ENCODE results near the gene ATOH8. TPM values are rescaled to one million over a fixed set of nuclear protein-coding genes. Genes with fewer than 3 reads are reported as not detected.

ATOH8 gene
- total RNA-seq, 1 donor: 1.3 TPM

DNA sequence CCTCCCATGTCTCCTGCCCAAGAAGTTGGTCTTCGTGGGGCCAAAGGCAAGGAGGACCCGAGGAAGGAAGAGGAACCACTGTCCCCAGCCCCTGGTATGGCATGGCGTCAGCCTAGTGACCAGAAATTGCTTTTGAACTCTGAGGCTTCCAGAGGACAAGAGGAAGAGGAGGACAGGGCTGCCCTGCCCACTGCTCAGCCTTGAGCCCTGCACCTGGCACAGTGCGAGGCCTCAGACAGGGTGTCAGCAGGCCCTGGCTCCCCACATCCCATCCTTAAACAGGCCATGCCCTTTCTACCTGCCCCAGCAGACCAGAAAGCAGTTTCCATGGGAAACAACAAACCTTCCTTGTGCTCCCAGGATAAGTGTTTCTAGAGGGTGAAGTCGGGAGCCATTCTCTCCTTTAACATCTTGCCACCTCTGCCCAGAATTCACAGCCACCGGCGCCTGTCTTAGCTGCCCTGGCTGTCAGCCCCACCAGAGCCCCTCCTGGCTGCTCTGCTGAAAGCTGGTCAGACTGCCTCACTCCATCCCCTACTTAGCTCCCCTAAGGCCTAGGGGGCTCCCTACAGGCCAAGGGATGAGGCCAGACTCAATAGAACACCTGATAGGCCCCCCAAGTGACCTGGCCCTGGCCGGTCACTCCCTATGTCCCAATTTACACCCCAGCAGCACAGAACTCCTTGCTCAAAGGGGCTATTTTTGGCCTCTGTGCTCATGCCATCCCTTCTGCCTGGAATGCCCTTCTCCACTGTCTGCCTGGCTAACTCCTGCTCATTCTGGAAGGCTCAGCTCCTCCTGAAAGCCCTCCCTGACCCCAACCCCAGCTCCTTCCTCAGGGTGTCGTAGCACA is 20.6 kb downstream of the ATOH8 start:
- H3K27me3 ChIP-seq (ENCODE audit: insufficient read depth, low read length): no peaks in the 10 kb centered on the region
- no peak overlapping the region for H3K4me3 ChIP-seq (ENCODE audit: low read length)
- H3K9me3 ChIP-seq (ENCODE audit: low read depth, low read length): no peaks in the 10 kb centered on the region
- peaks cover 13% of the 10 kb centered on the region for H3K4me1 ChIP-seq (ENCODE audit: insufficient read depth, low read length)

DNA sequence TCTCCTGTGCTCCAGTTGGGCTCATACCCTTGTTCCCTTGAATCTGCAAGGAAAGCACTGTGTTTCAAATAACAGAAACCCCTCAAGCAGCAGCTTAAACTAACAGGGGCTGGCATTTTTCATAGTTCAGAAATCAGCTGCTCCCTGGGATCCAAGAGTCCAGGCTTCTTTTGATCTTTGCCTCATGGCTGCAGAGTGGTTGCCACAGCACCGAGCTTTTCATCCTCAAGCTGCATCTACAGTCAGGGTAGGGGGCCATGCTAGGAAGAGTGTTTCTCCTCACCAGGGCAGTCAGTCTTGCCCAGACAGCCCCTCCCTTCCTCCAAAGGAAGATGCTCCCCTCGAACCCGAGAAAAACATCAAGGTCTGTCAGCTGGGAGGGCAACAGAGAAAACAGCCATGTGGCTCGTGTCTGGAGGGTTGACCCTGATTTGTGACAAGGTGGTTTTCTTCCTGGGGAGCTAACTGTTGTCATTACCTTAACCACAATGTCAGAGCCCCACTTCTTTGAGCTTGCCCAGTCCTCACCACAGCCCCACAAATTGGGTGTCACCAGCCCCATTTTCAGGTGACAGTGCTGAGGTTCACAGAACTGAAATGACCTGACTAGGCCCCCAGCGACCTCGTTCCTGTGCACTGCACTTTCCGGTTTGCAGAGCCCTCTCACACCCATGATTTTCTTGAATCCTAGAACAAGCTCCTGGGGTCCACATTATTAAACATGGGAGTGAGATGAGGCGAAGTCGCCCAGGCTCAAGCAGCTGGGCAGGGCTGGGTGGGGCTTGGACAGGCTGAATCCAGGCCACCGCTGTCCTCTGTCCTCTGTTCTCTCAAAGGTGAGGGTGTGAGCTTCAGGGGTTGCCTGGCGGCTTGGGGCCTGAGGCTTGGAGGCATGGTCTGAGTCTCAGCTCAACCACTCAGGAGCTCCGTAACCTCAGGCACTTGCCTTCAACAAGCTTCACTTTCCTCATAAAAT is 21.9 kb downstream of the ATOH8 start:
- Histone ChIP-seq H3K4me3 (ENCODE audit: low read length) (no peak overlapping the region), H3K27me3 (ENCODE audit: insufficient read depth, low read length) (no peaks in the 10 kb centered on the region), H3K4me1 (ENCODE audit: insufficient read depth, low read length) (peaks cover 18% of the 10 kb centered on the region)

DNA sequence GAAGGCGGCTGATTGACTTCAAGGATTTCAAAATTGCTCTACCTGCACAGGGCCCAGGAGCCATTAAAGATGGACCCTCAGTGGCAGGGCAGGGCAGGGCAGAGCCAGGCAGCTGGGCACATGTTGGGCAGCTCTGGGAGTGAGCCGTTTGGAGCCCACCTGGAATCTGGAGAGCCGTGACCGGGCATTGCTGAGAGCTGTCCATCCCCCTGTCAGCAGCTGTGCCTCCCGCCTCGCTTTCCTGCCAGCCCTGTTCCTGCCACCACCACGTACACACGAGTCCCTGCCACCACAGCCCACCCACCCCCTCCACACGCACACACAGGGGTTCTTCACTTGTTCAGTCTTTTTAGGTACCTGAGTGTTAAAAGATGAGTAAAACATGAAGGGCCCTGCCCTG is 22.9 kb downstream of the ATOH8 start:
- Histone ChIP-seq H3K9me3 (ENCODE audit: low read depth, low read length) (no peaks in the 10 kb centered on the region), H3K4me3 (ENCODE audit: low read length) (no peak overlapping the region), H3K4me1 (ENCODE audit: insufficient read depth, low read length) (peaks cover 15% of the 10 kb centered on the region), H3K27me3 (ENCODE audit: insufficient read depth, low read length) (no peaks in the 10 kb centered on the region)

More for the DNA sequence above, 21.9 kb downstream of the ATOH8 start:
- H3K9me3 ChIP-seq (ENCODE audit: low read depth, low read length): no peaks in the 10 kb centered on the region

DNA sequence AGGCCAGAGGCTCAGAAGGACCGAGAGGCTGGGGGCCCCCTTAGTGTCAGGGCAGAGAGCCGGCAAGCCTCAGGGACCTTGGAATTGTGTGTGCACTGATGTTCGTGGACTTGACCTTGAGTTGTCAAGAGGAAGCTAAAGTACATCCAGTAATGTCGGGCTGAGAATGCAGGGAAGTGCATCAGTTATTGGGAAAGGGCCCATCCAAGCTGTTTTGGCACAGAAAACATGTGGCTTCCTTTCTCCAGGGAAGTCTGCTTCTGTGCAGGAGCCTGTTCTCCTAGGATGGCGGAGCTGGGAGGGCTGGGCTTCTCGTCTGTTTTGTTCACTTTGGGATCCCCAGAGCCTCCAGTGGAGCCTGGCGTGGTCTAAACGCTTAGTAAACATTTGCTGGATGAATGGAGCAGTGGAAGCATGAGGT is 23.7 kb downstream of the ATOH8 start:
- Histone ChIP-seq H3K4me3 (ENCODE audit: low read length) (no peak overlapping the region), H3K27me3 (ENCODE audit: insufficient read depth, low read length) (no peaks in the 10 kb centered on the region), H3K9me3 (ENCODE audit: low read depth, low read length) (no peaks in the 10 kb centered on the region), H3K4me1 (ENCODE audit: insufficient read depth, low read length) (peaks cover 9% of the 10 kb centered on the region)

DNA sequence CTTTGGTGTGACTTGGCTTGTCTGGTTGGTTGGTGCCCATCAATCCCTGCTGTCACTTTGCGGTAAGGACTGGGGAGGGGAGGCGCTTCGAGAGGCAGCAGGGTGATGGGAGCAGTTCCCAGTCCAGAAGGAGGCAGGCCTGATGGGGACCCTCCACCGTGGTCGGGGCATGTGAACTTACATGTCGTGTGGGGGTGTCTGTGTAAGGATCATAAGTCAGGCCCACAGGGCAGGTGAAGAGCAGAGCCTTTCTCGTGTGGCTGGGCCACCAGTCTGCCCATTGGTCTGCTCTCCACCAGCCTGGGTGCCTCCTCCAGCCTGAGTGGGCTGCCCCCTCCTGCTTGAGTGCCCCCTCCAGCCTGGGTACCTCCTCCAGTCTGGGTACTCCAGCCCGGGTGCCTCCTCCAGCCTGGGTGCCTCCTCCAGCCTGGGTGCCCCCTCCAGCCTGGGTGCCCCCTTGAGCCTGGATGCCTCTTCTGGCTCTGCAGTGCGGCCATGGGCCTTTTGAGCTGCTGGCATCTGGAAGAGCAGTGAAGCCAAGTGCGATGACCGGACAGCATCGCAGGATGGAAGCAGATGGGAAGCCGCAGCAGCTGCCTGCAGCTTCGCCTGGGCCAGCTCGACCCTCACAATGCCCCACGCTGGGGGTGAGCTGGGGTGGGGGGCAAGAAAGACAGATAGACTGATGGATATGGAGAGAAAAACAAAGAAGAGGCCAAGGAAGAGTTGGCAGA is 25.0 kb downstream of the ATOH8 start:
- no peak overlapping the region for H3K4me3 ChIP-seq (ENCODE audit: low read length)
- H3K9me3 ChIP-seq (ENCODE audit: low read depth, low read length): no peaks in the 10 kb centered on the region
- H3K27me3 ChIP-seq (ENCODE audit: insufficient read depth, low read length): no peaks in the 10 kb centered on the region
- H3K4me1 ChIP-seq (ENCODE audit: insufficient read depth, low read length): peaks cover 9% of the 10 kb centered on the region

DNA sequence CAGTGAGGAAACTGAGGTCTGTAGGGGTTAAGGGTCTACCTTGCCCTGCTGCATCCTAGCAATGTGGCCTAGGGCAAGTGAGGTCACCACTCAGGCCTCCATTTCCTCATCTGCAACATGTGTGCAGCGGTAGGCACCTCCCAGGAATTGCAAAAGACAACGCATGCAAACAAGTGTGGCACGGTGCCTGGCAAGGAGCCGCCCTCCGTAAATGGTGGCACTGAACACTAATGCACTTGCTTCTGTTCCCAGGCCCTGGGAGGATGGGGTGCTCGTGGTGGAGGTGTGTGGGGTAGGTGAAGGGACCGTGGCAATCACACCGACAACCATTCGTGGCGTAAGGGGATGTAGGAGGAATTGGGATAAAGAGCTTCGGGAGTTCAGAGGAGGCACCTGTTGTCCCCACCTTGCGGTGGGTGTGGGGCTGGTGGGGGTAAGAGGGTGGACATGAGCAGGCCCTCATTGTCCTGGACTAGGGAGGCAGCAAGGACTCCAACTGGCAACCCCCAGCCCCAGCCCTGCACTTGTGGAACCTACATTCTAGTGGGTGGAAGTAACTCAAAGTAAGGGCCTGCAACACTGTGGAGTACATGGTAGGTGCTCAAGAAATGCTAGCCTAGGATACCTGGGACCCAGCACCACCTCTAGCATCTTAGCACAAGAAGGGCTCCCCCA is 26.0 kb downstream of the ATOH8 start:
- Histone ChIP-seq H3K9me3 (ENCODE audit: low read depth, low read length) (no peaks in the 10 kb centered on the region), H3K27me3 (ENCODE audit: insufficient read depth, low read length) (no peaks in the 10 kb centered on the region), H3K4me3 (ENCODE audit: low read length) (no peak overlapping the region), H3K4me1 (ENCODE audit: insufficient read depth, low read length) (peaks cover 12% of the 10 kb centered on the region)

DNA sequence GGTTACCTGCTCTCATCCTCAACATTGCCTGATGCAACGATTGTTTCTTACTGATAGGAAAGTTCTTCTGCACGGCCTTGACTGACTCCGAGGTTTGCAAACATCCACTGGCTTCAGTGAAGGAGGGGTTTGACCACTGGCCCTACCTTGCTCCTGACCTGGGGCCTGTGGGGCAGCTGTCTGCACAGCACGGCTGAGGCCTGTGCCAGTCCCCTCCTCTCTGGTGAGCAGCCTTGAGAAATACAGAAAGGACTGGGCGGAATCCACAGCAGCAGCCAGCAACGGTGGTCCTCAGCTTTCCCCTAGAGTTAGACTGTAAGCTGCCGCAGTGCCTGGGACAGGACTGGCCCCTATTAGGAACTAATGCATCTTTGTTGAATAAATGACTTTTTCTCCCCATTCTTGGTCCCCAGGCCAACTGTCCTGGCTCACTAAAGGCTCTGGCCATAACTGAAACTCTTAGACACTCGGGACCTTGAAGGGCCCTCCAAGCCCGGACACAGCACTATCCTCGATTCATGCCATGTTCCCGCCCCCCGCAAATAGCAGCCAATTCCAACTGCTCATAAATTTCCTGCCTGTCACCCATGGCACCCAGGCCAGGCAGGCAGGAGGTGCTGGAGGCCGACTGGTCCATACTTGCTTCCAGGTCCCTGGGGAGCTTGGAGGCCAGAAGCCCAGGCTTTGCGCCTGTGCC is 26.7 kb downstream of the ATOH8 start:
- H3K9me3 ChIP-seq (ENCODE audit: low read depth, low read length): no peaks in the 10 kb centered on the region
- no peak overlapping the region for H3K4me3 ChIP-seq (ENCODE audit: low read length)
- H3K27me3 ChIP-seq (ENCODE audit: insufficient read depth, low read length): no peaks in the 10 kb centered on the region
- peaks cover 16% of the 10 kb centered on the region for H3K4me1 ChIP-seq (ENCODE audit: insufficient read depth, low read length)

DNA sequence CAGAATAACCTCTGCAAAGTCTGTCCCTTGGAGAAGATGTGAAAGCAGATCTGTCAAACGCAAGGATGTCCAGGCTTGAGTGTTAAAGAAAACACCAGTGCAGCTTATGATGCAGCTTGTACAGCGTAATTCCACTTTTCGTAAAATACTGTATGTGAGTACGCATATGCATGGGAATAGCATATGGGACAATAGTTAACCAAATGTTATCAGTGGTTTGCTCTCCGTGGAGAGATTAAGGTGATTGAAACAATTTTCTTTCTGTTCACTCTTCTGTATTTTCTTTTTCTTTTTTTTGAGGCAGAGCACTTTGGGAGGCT is 27.2 kb downstream of the ATOH8 start:
- Histone ChIP-seq H3K4me3 (ENCODE audit: low read length) (no peak overlapping the region), H3K27me3 (ENCODE audit: insufficient read depth, low read length) (no peaks in the 10 kb centered on the region), H3K4me1 (ENCODE audit: insufficient read depth, low read length) (peaks cover 16% of the 10 kb centered on the region), H3K9me3 (ENCODE audit: low read depth, low read length) (no peaks in the 10 kb centered on the region)

DNA sequence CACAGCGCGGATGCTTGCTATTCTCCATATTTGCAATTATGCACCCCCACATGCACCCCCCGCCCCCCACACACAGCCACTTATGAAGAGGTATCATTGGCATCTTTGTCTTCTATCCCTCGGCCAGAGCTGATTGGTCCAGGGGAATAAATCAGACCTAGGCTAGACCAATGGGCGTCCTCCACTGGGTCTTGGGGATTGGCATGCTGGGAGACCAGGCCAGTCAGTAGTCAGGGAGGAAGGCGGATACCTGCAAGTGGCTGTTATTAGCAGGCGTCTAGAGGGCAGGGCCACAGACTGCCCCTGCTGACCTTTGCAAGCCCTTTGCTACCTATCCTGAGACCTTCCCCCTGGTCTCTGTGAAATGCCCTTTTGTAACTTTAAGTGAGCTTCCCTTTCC is 30.0 kb downstream of the ATOH8 start:
- H3K4me1 ChIP-seq (ENCODE audit: insufficient read depth, low read length): peaks cover 16% of the 10 kb centered on the region
- no peaks in the 10 kb centered on the region for H3K9me3 ChIP-seq (ENCODE audit: low read depth, low read length)
- no peaks in the 10 kb centered on the region for H3K27me3 ChIP-seq (ENCODE audit: insufficient read depth, low read length)
- no peak overlapping the region for H3K4me3 ChIP-seq (ENCODE audit: low read length)

DNA sequence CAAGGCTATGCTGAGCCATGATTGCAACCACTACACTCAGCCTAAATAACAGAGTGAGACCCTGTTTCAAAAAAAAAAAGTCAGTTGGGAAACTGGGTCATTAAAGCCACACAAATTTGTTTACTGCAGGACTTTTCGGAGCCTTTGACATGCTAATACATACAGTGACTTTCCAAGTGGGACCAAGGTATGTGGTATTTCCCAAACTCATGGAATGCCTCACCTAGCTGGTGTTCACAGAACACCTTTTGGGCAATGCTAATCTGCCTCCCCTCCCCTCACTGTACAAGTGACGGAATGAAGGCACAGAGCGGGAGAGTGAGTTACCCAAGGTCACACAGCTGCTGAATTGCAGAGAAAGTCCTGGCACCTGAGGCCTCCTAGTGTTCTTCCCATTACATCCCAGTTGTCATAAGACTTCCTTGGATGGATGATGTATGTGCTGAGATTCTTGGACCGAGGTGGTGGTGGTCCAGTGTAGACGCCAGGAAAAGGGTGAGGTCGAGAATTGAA is 30.7 kb downstream of the ATOH8 start:
- Histone ChIP-seq H3K4me3 (ENCODE audit: low read length) (no peak overlapping the region), H3K4me1 (ENCODE audit: insufficient read depth, low read length) (peaks cover 11% of the 10 kb centered on the region), H3K9me3 (ENCODE audit: low read depth, low read length) (no peaks in the 10 kb centered on the region), H3K27me3 (ENCODE audit: insufficient read depth, low read length) (no peaks in the 10 kb centered on the region)

DNA sequence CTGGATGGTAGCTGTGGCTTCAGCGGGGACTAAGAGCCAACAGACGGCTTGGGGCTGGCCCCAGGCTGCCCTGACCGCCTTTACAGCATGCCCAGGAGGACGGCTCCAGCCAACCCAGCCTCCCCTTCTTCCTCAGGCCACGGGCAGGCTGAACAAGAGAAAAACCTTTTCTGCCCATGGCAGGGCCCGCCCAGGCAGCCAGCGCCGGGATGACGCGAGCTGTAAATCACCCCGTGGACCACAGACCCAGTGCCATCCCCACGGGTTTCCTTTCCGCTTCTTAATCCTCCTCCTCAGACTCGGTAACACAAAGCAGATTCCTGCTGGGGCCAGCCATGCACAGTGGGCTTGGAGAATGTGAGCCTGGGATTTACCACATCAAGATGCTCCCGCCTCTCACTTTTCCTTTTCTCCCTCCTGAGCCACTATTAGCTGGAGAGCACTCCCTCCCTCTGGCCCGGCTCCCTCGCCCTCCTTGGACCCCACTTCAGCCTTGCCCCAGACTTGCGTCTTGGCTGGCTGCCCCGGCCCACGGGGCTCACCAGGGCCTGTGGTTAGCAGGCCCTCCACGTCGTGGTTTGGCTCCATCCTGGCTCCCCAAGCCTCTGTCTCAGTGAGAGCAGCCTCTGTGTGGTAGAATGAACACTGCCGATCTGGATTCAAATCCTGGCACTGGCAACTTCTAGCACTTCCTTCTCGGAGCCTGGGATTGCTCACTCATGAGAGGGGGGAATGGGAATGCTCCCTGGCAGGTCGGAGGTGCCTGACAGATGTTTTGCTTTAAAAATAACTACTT is 31.4 kb downstream of the ATOH8 start:
- no peak overlapping the region for H3K4me3 ChIP-seq (ENCODE audit: low read length)
- H3K4me1 ChIP-seq (ENCODE audit: insufficient read depth, low read length): peaks cover 11% of the 10 kb centered on the region
- no peaks in the 10 kb centered on the region for H3K9me3 ChIP-seq (ENCODE audit: low read depth, low read length)
- no peaks in the 10 kb centered on the region for H3K27me3 ChIP-seq (ENCODE audit: insufficient read depth, low read length)

DNA sequence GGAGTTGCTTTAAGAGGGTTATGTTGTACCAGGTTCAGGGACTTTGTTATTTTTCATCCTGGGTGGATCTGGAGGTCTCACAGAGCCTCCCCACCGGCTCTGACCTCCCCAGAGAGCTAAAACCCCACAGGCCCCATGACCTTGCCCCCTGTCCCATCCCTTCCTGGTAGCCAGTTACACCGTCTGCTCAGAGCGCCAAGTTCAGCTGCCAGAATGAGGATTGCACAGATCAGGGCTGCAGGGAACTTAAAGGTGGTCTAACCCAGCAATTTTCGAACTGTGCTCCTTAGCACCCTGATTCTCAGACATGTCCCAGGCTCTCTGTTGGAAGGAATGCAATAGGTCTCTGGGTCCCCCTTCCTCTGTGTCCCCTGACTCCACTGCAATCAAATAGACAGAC is 32.1 kb downstream of the ATOH8 start:
- Histone ChIP-seq H3K9me3 (ENCODE audit: low read depth, low read length) (no peaks in the 10 kb centered on the region), H3K4me1 (ENCODE audit: insufficient read depth, low read length) (peaks cover 17% of the 10 kb centered on the region), H3K4me3 (ENCODE audit: low read length) (no peak overlapping the region), H3K27me3 (ENCODE audit: insufficient read depth, low read length) (no peaks in the 10 kb centered on the region)

DNA sequence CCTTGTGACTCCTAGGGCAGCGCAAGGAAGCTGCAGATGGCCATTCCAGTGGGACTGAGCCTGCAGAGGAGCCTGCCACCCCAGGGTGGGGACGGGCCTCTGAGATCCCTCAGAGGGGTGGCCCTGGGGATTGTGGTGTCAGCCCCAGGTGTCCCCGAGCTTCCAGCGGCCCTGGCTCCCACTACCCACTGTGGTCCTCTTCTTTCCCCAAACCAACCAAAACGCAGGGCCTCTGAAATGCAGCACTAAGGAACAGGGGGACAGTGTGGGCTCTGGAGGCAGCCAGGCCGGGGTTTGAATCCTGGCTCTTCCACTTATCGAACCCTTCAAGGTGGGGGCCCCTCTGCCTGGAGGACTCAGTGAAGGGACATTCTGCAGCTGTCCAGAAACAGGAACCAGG is 32.7 kb downstream of the ATOH8 start:
- peaks cover 19% of the 10 kb centered on the region for H3K4me1 ChIP-seq (ENCODE audit: insufficient read depth, low read length)
- H3K4me3 ChIP-seq (ENCODE audit: low read length): no peak overlapping the region
- no peaks in the 10 kb centered on the region for H3K9me3 ChIP-seq (ENCODE audit: low read depth, low read length)
- H3K27me3 ChIP-seq (ENCODE audit: insufficient read depth, low read length): no peaks in the 10 kb centered on the region
